GM12878 (cell line): ENCODE measurements around the gene METTL21C. TPM values are rescaled to one million over a fixed set of nuclear protein-coding genes. Genes with fewer than 3 reads are reported as not detected.

ENCODE experiments used
- ATAC-seq: fragments of 200-7000 bp; cut with Tn5 transposase; 3 replicates; pipeline ENCODE4 v1.9.1; 2020; ENCODE audit warnings: mild to moderate bottlenecking, moderate library complexity
- BruUV-seq: library from RNA; stranded (reverse); fragments of 400-500 nt; replicated peaks from 2 replicates; lab custom pipeline; 2021; lab: Mats Ljungman, UMichigan
- CTCF ChIA-PET: fragments of 300-600 bp; sonication (Branson Sonifier 250); formaldehyde crosslinking; extraction: SDS; loops from one replicate; lab custom pipeline; 2021; ENCODE audit warnings: inconsistent platforms; lab: Yijun Ruan, JAX
- POLR2A ChIA-PET: fragments of 350-600 bp; formaldehyde crosslinking; extraction: SDS; loops from one replicate; lab custom pipeline; 2021; ENCODE audit warnings: inconsistent platforms; lab: Charles Lee
- RAD21 ChIA-PET: fragments of 300-600 bp; sonication (Branson Sonifier 250); formaldehyde crosslinking; loops from one replicate; lab custom pipeline; 2023; ENCODE audit warnings: antibody characterized with exemption; ENCODE audit not compliant: unreplicated experiment; lab: Charles Lee
- SMC1A ChIA-PET: fragments of 300-600 bp; sonication (Branson Sonifier 250); formaldehyde crosslinking; loops from one replicate; lab custom pipeline; 2023; ENCODE audit not compliant: unreplicated experiment, uncharacterized antibody; lab: Charles Lee
- DNase-seq: peaks from one replicate; pipeline ENCODE4 v3.0.0-alpha.2; 2011; ENCODE audit warnings: low read depth, low spot score
- FAIRE-seq: peaks from 3 replicates; lab custom pipeline; 2011; peaks lifted over from hg19 to GRCh38; lab: Jason Lieb, UNC
- H2AFZ ChIP-seq: 2 replicates; pipeline ENCODE4 v1.6.0; 2011; ENCODE audit warnings: low read depth, low read length, control low read depth; ENCODE audit not compliant: control insufficient read depth
- H3K27ac ChIP-seq: 2 replicates; pipeline ENCODE4 v1.5.1; 2011; ENCODE audit warnings: control low read depth; ENCODE audit not compliant: control insufficient read depth, insufficient read depth
- H3K27me3 ChIP-seq, 2 experiments: replicated peaks in 1 of 2; 2 replicates each; pipeline versions ENCODE4 v1.6.0 to v1.6.1; 2011; ENCODE audit warnings: low read length in 1 of 2; ENCODE audit not compliant: control insufficient read depth in 2 of 2, insufficient read depth in 2 of 2
- H3K36me3 ChIP-seq, 2 experiments: 2 replicates each; pipeline ENCODE4 v1.5.1; 2011; ENCODE audit warnings: low read length in 1 of 2; ENCODE audit not compliant: control insufficient read depth in 2 of 2, insufficient read depth in 2 of 2
- H3K4me1 ChIP-seq: 2 replicates; pipeline ENCODE4 v1.6.1; 2011; ENCODE audit warnings: mild to moderate bottlenecking, low read length, moderate library complexity, mixed read lengths; ENCODE audit not compliant: control insufficient read depth, insufficient read depth
- H3K4me2 ChIP-seq: 2 replicates; pipeline ENCODE4 v1.6.0; 2011; ENCODE audit warnings: control low read depth; ENCODE audit not compliant: control insufficient read depth, insufficient read depth
- H3K4me3 ChIP-seq: fragments of 200-600 bp; sonication (generic); 2 replicates; pipeline ENCODE4 v1.5.1; 2016
- H3K79me2 ChIP-seq: 2 replicates; pipeline ENCODE4 v1.6.0; 2011; ENCODE audit warnings: low read length; ENCODE audit not compliant: control insufficient read depth, insufficient read depth
- H3K9ac ChIP-seq: 2 replicates; pipeline ENCODE4 v1.8.0; 2011; ENCODE audit warnings: low read length, control low read depth, mixed read lengths; ENCODE audit not compliant: control insufficient read depth, insufficient read depth
- H3K9me3 ChIP-seq: replicated peaks from 3 replicates; pipeline ENCODE4 v1.5.1; 2011; ENCODE audit warnings: mild to moderate bottlenecking, low read length; ENCODE audit not compliant: control insufficient read depth, insufficient read depth
- H4K20me1 ChIP-seq: 2 replicates; pipeline ENCODE4 v1.6.0; 2011; ENCODE audit not compliant: control insufficient read depth, insufficient read depth
- ESRRA ChIP-seq: IDR thresholded peaks from 2 replicates; pipeline ENCODE4 v1.6.1; 2012; ENCODE audit warnings: mild to moderate bottlenecking, low read length, improper control_type of control experiment
- JUND ChIP-seq: IDR thresholded peaks from 2 replicates; pipeline ENCODE4 v1.6.1; 2012; ENCODE audit warnings: low read depth, mild to moderate bottlenecking, low read length, improper control_type of control experiment, moderate library complexity
- PAX5 ChIP-seq: IDR thresholded peaks from 2 replicates; pipeline ENCODE4 v1.6.1; 2011; ENCODE audit warnings: low read depth, low read length, borderline replicate concordance
- RFX5 ChIP-seq: IDR thresholded peaks from 2 replicates; pipeline ENCODE4 v1.6.1; 2011; ENCODE audit warnings: low read depth, low read length, improper control_type of control experiment
- SMARCA5 ChIP-seq: fragments of 450-650 bp; IDR thresholded peaks from 2 replicates; pipeline ENCODE4 v1.6.1; 2017; ENCODE audit warnings: mild to moderate bottlenecking
- TCF12 ChIP-seq: IDR thresholded peaks from 2 replicates; pipeline ENCODE4 v1.6.1; 2011; ENCODE audit warnings: low read depth, mild to moderate bottlenecking, low read length
- ZZZ3 ChIP-seq: IDR thresholded peaks from 2 replicates; pipeline ENCODE4 v1.6.1; 2011; ENCODE audit warnings: low read depth; ENCODE audit not compliant: control insufficient read depth, insufficient read length
- WGBS: methylation state at CpG from one replicate; pipeline ENCODE4 v1.1.6; 2016; ENCODE audit warnings: low lambda C conversion rate; ENCODE audit not compliant: insufficient replicate concordance, insufficient coverage; ENCODE audit errors: missing lambda C conversion rate; 5-methylcytosine and 5-hydroxymethylcytosine counted together
- in situ Hi-C: fragments of 300-500 bp; cut with MboI; formaldehyde crosslinking; loops from 9 replicates; pipeline ENCODE4 v1.14.3; 2018; ENCODE audit warnings: mixed read lengths
- intact Hi-C: fragments of 100-400 bp; cut with micrococcal nuclease; formaldehyde crosslinking; loops from one replicate; pipeline ENCODE4 v1.14.2; 2022; ENCODE audit not compliant: unreplicated experiment
- polyA plus RNA-seq, 11 experiments: library from polyadenylated mRNA; depleted of rRNA in 4 of 11; unstranded in 6 of 11; stranded (reverse) in 5 of 11; fragments of >200 nt; fragmentation: Nextera tagmentation in 4 of 11; fragmentation: Illumina TruSeq in 1 of 11; extraction: Ambion mirVana in 4 of 11; extraction: Trizol in 1 of 11; gene quantifications; 1 replicate in 1 of 11; 2 replicates in 10 of 11; pipeline versions ENCODE4 v1.2.1 to v1.2.3, GENCODE V29; 2011 to 2016; ENCODE audit warnings: inconsistent platforms in 2 of 11, missing spikeins in 2 of 11, low read depth in 1 of 11
- total RNA-seq, 4 experiments: library from RNA; depleted of rRNA in 3 of 4; stranded (reverse); fragments of >200 nt in 3 of 4; fragmentation: Illumina TruSeq in 1 of 4; extraction: Trizol in 1 of 4; gene quantifications; 2 replicates each; pipeline versions ENCODE4 v1.2.1 to v1.2.3, GENCODE V29; 2013 to 2021
- TF ChIP-seq, protein P1 (sequence below): IDR thresholded peaks from 2 replicates; pipeline ENCODE4 v1.6.1; 2012; ENCODE audit warnings: low read depth, low read length, improper control_type of control experiment
- TF ChIP-seq, protein P2 (sequence below): fragments of 450-650 bp; formaldehyde crosslinking; IDR thresholded peaks from 2 replicates; pipeline ENCODE4 v1.4.0; 2020; ENCODE audit warnings: mild to moderate bottlenecking, moderate library complexity
- TF ChIP-seq, protein P3 (sequence below): IDR thresholded peaks from 2 replicates; pipeline ENCODE4 v1.6.1; 2012; ENCODE audit warnings: improper control_type of control experiment, low read depth, low read length; ENCODE audit not compliant: insufficient replicate concordance
- TF ChIP-seq, protein P4 (sequence below): IDR thresholded peaks from 2 replicates; pipeline ENCODE4 v1.6.1; 2012; ENCODE audit warnings: low read depth, low read length, improper control_type of control experiment

METTL21C gene
- total and polyA plus RNA-seq, 10 of the 15 experiments (the other 5 are each of a cell fraction or from before 2014, with no cell fraction given), result 0.13 TPM; not detected in 9

DNA sequence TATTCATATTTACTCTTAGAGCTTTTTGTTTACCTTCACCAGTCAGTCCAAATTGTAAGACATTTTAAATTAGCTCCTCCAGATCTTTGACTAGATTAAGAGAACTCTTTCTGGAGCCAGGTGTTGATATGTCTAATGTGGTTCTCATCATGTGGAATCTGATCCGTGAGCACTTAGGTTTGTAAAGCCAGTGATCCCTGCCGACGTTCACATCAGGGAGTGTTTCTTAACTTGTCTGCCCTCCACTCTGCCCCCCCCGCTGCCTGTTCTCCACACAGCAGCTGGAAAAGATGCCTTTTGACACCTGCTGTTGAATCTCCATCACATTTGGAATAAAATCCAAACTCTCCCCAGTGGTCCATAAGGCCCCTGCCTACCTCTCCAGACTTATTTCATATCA lies 17.7 kb downstream of the METTL21C start:
- FAIRE-seq, result no peak
- BruUV-seq, result no TSS peak
- TF ChIP-seq, protein P1, sequence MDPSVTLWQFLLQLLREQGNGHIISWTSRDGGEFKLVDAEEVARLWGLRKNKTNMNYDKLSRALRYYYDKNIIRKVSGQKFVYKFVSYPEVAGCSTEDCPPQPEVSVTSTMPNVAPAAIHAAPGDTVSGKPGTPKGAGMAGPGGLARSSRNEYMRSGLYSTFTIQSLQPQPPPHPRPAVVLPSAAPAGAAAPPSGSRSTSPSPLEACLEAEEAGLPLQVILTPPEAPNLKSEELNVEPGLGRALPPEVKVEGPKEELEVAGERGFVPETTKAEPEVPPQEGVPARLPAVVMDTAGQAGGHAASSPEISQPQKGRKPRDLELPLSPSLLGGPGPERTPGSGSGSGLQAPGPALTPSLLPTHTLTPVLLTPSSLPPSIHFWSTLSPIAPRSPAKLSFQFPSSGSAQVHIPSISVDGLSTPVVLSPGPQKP, result no peak
- TF ChIP-seq RFX5, result no peak
- TF ChIP-seq, protein P2, sequence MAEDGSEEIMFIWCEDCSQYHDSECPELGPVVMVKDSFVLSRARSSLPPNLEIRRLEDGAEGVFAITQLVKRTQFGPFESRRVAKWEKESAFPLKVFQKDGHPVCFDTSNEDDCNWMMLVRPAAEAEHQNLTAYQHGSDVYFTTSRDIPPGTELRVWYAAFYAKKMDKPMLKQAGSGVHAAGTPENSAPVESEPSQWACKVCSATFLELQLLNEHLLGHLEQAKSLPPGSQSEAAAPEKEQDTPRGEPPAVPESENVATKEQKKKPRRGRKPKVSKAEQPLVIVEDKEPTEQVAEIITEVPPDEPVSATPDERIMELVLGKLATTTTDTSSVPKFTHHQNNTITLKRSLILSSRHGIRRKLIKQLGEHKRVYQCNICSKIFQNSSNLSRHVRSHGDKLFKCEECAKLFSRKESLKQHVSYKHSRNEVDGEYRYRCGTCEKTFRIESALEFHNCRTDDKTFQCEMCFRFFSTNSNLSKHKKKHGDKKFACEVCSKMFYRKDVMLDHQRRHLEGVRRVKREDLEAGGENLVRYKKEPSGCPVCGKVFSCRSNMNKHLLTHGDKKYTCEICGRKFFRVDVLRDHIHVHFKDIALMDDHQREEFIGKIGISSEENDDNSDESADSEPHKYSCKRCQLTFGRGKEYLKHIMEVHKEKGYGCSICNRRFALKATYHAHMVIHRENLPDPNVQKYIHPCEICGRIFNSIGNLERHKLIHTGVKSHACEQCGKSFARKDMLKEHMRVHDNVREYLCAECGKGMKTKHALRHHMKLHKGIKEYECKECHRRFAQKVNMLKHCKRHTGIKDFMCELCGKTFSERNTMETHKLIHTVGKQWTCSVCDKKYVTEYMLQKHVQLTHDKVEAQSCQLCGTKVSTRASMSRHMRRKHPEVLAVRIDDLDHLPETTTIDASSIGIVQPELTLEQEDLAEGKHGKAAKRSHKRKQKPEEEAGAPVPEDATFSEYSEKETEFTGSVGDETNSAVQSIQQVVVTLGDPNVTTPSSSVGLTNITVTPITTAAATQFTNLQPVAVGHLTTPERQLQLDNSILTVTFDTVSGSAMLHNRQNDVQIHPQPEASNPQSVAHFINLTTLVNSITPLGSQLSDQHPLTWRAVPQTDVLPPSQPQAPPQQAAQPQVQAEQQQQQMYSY (CRISPR knock-in tag), result no peak
- TF ChIP-seq JUND, result no peak
- no peak for TF ChIP-seq ESRRA
- no peak for TF ChIP-seq SMARCA5
- no peak for TF ChIP-seq PAX5
- no peak for TF ChIP-seq ZZZ3
- TF ChIP-seq, protein P3, sequence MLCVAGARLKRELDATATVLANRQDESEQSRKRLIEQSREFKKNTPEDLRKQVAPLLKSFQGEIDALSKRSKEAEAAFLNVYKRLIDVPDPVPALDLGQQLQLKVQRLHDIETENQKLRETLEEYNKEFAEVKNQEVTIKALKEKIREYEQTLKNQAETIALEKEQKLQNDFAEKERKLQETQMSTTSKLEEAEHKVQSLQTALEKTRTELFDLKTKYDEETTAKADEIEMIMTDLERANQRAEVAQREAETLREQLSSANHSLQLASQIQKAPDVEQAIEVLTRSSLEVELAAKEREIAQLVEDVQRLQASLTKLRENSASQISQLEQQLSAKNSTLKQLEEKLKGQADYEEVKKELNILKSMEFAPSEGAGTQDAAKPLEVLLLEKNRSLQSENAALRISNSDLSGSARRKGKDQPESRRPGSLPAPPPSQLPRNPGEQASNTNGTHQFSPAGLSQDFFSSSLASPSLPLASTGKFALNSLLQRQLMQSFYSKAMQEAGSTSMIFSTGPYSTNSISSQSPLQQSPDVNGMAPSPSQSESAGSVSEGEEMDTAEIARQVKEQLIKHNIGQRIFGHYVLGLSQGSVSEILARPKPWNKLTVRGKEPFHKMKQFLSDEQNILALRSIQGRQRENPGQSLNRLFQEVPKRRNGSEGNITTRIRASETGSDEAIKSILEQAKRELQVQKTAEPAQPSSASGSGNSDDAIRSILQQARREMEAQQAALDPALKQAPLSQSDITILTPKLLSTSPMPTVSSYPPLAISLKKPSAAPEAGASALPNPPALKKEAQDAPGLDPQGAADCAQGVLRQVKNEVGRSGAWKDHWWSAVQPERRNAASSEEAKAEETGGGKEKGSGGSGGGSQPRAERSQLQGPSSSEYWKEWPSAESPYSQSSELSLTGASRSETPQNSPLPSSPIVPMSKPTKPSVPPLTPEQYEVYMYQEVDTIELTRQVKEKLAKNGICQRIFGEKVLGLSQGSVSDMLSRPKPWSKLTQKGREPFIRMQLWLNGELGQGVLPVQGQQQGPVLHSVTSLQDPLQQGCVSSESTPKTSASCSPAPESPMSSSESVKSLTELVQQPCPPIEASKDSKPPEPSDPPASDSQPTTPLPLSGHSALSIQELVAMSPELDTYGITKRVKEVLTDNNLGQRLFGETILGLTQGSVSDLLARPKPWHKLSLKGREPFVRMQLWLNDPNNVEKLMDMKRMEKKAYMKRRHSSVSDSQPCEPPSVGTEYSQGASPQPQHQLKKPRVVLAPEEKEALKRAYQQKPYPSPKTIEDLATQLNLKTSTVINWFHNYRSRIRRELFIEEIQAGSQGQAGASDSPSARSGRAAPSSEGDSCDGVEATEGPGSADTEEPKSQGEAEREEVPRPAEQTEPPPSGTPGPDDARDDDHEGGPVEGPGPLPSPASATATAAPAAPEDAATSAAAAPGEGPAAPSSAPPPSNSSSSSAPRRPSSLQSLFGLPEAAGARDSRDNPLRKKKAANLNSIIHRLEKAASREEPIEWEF, result no peak
- TF ChIP-seq, protein P4, sequence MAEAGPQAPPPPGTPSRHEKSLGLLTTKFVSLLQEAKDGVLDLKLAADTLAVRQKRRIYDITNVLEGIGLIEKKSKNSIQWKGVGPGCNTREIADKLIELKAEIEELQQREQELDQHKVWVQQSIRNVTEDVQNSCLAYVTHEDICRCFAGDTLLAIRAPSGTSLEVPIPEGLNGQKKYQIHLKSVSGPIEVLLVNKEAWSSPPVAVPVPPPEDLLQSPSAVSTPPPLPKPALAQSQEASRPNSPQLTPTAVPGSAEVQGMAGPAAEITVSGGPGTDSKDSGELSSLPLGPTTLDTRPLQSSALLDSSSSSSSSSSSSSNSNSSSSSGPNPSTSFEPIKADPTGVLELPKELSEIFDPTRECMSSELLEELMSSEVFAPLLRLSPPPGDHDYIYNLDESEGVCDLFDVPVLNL, result no peak
- no peak for TF ChIP-seq TCF12

More for the DNA sequence above, 17.7 kb downstream of the METTL21C start:
- Histone ChIP-seq H3K79me2 (no peaks in the 10 kb centered on the region), H3K4me1 (no peaks in the 10 kb centered on the region), H3K4me2 (no peak overlapping the region), H4K20me1 (no peaks in the 10 kb centered on the region), H3K4me3 (no peak overlapping the region), H3K27ac (no peak overlapping the region), H2AFZ (no peak overlapping the region), H3K27me3 (no peaks in the 10 kb centered on the region), H3K36me3 (peaks cover 0 to 34% of the 10 kb centered on the region in 2 experiments; a peak in 3 of 4 replicates), H3K9me3 (no peaks in the 10 kb centered on the region), H3K9ac (no peak overlapping the region)
- WGBS, result 95% methylated on average over 4 of the region's 4 CpGs
- ChIA-PET SMC1A (interaction anchor here (1.5 to 2.0 kb wide), 2 partner anchors 73 to 82 kb away, joined by 4 read pairs; no protein-coding TSS in a partner anchor), RAD21 (no interaction called here), POLR2A (interaction anchor here (1.4 kb wide), 1 partner anchor 81 kb away, joined by 3 read pairs; no protein-coding TSS in a partner anchor), CTCF (interaction anchor here (1.4 kb wide), 1 partner anchor 96 kb away, joined by 3 read pairs; no protein-coding TSS in a partner anchor)
- DNase-seq (no peak), ATAC-seq (no peak)
- in situ Hi-C loops, result no loop called here
- intact Hi-C loops, result no loop called here
